GM13977 (cell line): ENCODE results near the gene ZNF568.

Source experiments
- DNase-seq: peaks from one replicate; pipeline ENCODE4 v3.0.0; 2012; ENCODE audit warnings: low spot score
- in situ Hi-C: fragments of 300-500 bp; cut with MboI; formaldehyde crosslinking; loops from one replicate; pipeline ENCODE4 v1.12.0; 2022; ENCODE audit warnings: low sequenced_read_pairs, low pct_unique_long_range_greater_than_20kb, mixed read lengths, inconsistent platforms; ENCODE audit not compliant: unreplicated experiment
- TF ChIP-seq, protein P1 (sequence below): IDR thresholded peaks from 2 replicates; pipeline ENCODE4 v1.5.1; 2012; ENCODE audit warnings: mild to moderate bottlenecking, control low read depth; ENCODE audit not compliant: insufficient read depth; ENCODE audit errors: extremely low read depth, missing control alignments

The ZNF568 gene

DNA sequence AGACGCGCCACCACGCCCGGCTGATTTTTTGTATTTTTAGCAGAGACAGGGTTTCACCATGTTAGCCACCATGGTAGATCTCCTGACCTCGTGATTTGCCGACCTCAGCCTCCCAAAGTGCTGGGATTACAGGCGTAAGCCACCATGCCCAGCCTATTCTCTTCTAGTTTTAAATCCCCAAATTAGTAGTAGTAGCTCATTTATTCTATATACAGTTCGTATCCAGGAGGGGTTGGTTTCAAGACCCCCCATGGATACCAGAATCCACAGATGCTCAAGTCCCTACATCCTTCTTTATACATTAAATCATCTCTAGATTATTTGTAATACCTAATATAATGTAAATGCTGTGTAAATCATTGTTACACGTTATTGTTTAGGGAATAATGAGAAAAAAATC is 2.0 kb downstream of the ZNF568 start:
- no peak for DNase-seq
- in situ Hi-C loops: no loop called here
- TF ChIP-seq, protein P1, sequence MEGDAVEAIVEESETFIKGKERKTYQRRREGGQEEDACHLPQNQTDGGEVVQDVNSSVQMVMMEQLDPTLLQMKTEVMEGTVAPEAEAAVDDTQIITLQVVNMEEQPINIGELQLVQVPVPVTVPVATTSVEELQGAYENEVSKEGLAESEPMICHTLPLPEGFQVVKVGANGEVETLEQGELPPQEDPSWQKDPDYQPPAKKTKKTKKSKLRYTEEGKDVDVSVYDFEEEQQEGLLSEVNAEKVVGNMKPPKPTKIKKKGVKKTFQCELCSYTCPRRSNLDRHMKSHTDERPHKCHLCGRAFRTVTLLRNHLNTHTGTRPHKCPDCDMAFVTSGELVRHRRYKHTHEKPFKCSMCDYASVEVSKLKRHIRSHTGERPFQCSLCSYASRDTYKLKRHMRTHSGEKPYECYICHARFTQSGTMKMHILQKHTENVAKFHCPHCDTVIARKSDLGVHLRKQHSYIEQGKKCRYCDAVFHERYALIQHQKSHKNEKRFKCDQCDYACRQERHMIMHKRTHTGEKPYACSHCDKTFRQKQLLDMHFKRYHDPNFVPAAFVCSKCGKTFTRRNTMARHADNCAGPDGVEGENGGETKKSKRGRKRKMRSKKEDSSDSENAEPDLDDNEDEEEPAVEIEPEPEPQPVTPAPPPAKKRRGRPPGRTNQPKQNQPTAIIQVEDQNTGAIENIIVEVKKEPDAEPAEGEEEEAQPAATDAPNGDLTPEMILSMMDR: no peak

DNA sequence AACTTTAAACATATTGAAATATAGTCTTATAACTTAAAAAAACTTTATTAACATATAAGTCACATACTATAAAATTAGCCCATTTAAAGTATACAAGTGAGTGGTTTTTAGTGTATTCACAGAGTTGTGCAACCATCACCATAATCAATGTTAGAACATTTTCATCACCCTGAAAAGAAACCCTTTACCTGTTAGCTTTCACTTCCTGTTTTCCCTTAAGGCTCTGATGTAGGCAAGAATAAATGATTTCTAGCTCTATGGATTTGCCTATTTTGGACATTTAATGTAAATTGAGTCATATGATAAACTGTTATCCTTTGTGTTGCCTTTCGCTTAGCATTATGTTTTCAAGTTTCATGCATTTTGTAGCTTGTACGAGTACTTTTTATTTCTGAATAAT is 15.6 kb downstream of the ZNF568 start:
- in situ Hi-C loops: no loop called here
- TF ChIP-seq, protein P1: no peak
- no peak for DNase-seq

DNA sequence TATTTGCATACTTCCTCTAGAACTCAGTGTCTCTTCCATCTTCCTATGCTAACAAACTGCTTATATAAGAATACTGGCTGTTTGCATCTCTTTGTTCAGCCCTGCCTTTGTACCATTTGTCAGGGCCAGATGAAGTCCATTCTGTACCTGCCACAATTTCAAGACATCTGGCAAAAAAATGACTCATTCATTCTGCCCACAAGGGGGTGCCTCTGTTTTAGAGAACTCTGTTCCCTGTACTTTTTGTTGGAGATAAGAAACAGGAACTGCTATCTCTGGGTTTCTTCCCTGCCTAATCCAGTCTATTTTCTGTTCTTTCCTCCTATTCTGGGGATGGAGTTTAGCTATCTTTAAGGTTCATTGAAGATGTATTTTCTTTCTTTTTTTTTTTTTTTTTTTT is 23.0 kb downstream of the ZNF568 start:
- in situ Hi-C loops: no loop called here
- DNase-seq: no peak
- TF ChIP-seq, protein P1: no peak

DNA sequence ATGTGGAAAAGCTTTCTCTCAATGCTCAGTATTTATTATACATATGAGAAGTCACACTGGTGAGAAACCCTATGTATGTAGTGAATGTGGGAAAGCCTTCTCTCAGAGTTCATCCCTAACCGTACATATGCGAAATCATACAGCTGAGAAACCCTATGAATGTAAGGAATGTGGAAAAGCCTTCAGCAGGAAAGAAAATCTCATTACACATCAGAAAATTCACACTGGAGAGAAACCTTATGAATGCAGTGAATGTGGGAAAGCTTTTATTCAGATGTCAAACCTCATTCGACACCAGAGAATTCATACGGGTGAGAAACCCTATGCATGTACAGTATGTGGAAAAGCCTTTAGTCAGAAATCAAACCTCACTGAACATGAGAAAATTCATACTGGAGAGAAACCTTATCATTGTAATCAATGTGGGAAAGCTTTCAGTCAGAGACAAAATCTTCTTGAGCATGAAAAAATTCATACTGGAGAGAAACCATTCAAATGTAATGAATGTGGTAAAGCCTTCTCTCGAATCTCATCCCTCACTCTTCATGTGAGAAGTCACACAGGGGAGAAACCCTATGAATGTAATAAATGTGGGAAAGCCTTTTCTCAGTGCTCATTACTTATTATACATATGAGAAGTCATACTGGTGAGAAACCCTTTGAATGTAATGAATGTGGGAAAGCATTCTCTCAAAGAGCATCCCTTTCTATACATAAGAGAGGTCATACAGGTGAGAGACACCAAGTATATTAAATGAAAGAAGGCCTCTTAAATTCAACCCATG is 34.4 kb downstream of the ZNF568 start:
- in situ Hi-C loops: no loop called here
- DNase-seq: no peak
- TF ChIP-seq, protein P1: no peak

DNA sequence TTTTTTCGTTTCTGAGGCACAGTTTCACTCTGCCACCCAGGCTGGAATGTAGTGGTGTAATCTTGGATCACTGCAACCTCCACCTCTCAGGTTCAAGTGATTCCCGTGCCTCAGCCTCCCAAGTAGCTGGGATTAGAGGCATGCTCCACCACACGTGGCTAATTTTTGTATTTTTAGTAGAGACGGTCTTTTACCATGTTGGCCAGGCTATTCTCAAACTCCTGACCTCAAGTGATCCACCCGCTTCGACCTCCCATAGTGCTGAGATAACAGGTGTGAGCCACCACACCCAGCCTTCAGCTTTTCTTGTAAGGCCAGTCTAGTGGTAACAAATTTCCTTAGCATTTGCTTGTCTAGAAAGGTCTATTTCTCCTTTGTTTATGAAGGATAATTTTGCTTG is 46.2 kb downstream of the ZNF568 start:
- TF ChIP-seq, protein P1: no peak
- in situ Hi-C loops: no loop called here
- no peak for DNase-seq

DNA sequence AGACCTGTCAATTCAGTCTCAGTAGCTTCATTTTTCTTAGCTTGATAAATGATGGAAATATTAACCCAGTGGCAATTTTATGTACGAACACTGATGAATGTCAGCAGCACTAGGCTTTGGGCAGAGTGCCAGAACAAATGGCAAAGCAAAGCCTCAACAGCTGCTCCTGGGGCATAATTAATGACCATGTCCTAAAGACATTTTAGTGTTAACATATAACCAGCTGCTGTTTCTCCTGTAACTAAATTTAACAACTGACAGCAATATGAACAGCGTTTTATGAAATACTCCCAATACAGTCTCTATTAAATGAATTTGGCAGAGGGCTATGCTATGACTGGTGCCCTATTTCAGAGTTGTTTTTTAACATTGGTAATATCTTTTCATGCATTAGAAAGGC is 47.1 kb downstream of the ZNF568 start:
- DNase-seq: no peak
- in situ Hi-C loops: no loop called here

More for the DNA sequence above, 47.1 kb downstream of the ZNF568 start:
- TF ChIP-seq, protein P1: no peak
